ENCODE measurements around the gene NRSN2.
"Not testable (repeated sequence)": the region's sequence is repeated elsewhere in the genome, so short reads cannot be mapped to it uniquely, and the experiment has no call there.

NRSN2 gene

GRCh38 chr20:383889-384288 lies 37.0 kb downstream of the NRSN2 start:
- Histone ChIP-seq H3K4me2 (no peak overlapping the region), H3K36me3 (peaks cover 44% of the 10 kb centered on the region), H3K4me3 (no peak overlapping the region), H3K27me3 (no peaks in the 10 kb centered on the region), H3K4me1 (peaks cover 17% of the 10 kb centered on the region), H4K20me1 (peaks cover 69% of the 10 kb centered on the region), H3K9me3 (no peaks in the 10 kb centered on the region), H3K27ac (no peak overlapping the region), H3K9ac (no peak overlapping the region)
- no peak for TF ChIP-seq Cebpa-rat (IDR thresholded peaks at IDR 0.05)

GRCh38 chr20:384723-385122 lies 37.8 kb downstream of the NRSN2 start:
- Histone ChIP-seq H3K27me3 (no peaks in the 10 kb centered on the region), H4K20me1 (peaks cover 77% of the 10 kb centered on the region), H3K27ac (no peak overlapping the region), H3K4me2 (no peak overlapping the region), H3K9me3 (no peaks in the 10 kb centered on the region), H3K36me3 (peaks cover 52% of the 10 kb centered on the region), H3K4me1 (peaks cover 17% of the 10 kb centered on the region), H3K9ac (no peak overlapping the region), H3K4me3 (no peak overlapping the region)
- no peak for TF ChIP-seq Cebpa-rat (IDR thresholded peaks at IDR 0.05)

GRCh38 chr20:385448-385847 lies 38.5 kb downstream of the NRSN2 start:
- no peak for TF ChIP-seq Cebpa-rat (IDR thresholded peaks at IDR 0.05)
- Histone ChIP-seq H3K27me3 (no peaks in the 10 kb centered on the region), H3K4me1 (peaks cover 12% of the 10 kb centered on the region), H3K36me3 (peaks cover 60% of the 10 kb centered on the region), H3K9ac (no peak overlapping the region), H3K4me3 (no peak overlapping the region), H4K20me1 (peaks cover 78% of the 10 kb centered on the region), H3K27ac (no peak overlapping the region), H3K4me2 (no peak overlapping the region), H3K9me3 (no peaks in the 10 kb centered on the region)

GRCh38 chr20:386634-387033 lies 39.7 kb downstream of the NRSN2 start:
- H3K36me3 ChIP-seq: peaks cover 72% of the 10 kb centered on the region
- not testable (repeated sequence) for H3K9ac ChIP-seq

GRCh38 chr20:387520-387919 lies 40.6 kb downstream of the NRSN2 start:
- no peaks in the 10 kb centered on the region for H3K27me3 ChIP-seq
- H3K9me3 ChIP-seq: no peaks in the 10 kb centered on the region
- TF ChIP-seq Cebpa-rat (IDR thresholded peaks at IDR 0.05): no peak
- H3K4me2 ChIP-seq: no peak overlapping the region
- H3K4me1 ChIP-seq: peaks cover 6% of the 10 kb centered on the region
- peaks cover 82% of the 10 kb centered on the region for H4K20me1 ChIP-seq
- peaks cover 80% of the 10 kb centered on the region for H3K36me3 ChIP-seq
- no peak overlapping the region for H3K4me3 ChIP-seq
- H3K27ac ChIP-seq: no peak overlapping the region
- H3K9ac ChIP-seq: no peak overlapping the region

More at GRCh38 chr20:386634-387033, 39.7 kb downstream of the NRSN2 start:
- not testable (repeated sequence) for H3K4me3 ChIP-seq, H3K9me3 ChIP-seq, H3K4me2 ChIP-seq, H3K27ac ChIP-seq, H3K27me3 ChIP-seq
- H3K4me1 ChIP-seq: peaks cover 12% of the 10 kb centered on the region
- peaks cover 87% of the 10 kb centered on the region for H4K20me1 ChIP-seq

- Histone ChIP-seq H3K4me3 (no peak overlapping the region), H3K4me2 (no peak overlapping the region), H3K27me3 (no peaks in the 10 kb centered on the region), H3K27ac (no peak overlapping the region), H3K9ac (no peak overlapping the region), H3K36me3 (peaks cover 88% of the 10 kb centered on the region), H4K20me1 (peaks cover 82% of the 10 kb centered on the region), H3K4me1 (no peaks in the 10 kb centered on the region; the same call in 1 of the 2 replicates), H3K9me3 (no peaks in the 10 kb centered on the region)
- no peak for TF ChIP-seq Cebpa-rat (IDR thresholded peaks at IDR 0.05)
Measured at GRCh38 chr20:388034-388994, 41.4 kb downstream of the NRSN2 start.

GRCh38 chr20:389220-389619 lies 42.3 kb downstream of the NRSN2 start:
- H3K36me3 ChIP-seq: peaks cover 89% of the 10 kb centered on the region
- H3K4me2 ChIP-seq: no peak overlapping the region
- H3K27me3 ChIP-seq: no peaks in the 10 kb centered on the region
- H3K9ac ChIP-seq: no peak overlapping the region
- no peaks in the 10 kb centered on the region for H3K4me1 ChIP-seq
- TF ChIP-seq Cebpa-rat (IDR thresholded peaks at IDR 0.05): no peak
- no peaks in the 10 kb centered on the region for H3K9me3 ChIP-seq
- peaks cover 76% of the 10 kb centered on the region for H4K20me1 ChIP-seq
- H3K27ac ChIP-seq: no peak overlapping the region
- H3K4me3 ChIP-seq: no peak overlapping the region

- H3K27ac ChIP-seq: no peak overlapping the region
- H3K36me3 ChIP-seq: peaks cover 100% of the 10 kb centered on the region
- no peak overlapping the region for H3K9ac ChIP-seq
- no peaks in the 10 kb centered on the region for H3K4me1 ChIP-seq
- no peaks in the 10 kb centered on the region for H3K9me3 ChIP-seq
- no peak overlapping the region for H3K4me2 ChIP-seq
- no peak for TF ChIP-seq Cebpa-rat (IDR thresholded peaks at IDR 0.05)
- no peak overlapping the region for H3K4me3 ChIP-seq
- H3K27me3 ChIP-seq: no peaks in the 10 kb centered on the region
- H4K20me1 ChIP-seq: peaks cover 61% of the 10 kb centered on the region
Measured at GRCh38 chr20:391041-391711, 44.3 kb downstream of the NRSN2 start.

- Histone ChIP-seq H3K36me3 (peaks cover 100% of the 10 kb centered on the region), H4K20me1 (peaks cover 50% of the 10 kb centered on the region)
- H3K4me2 ChIP-seq, H3K4me1 ChIP-seq, H3K4me3 ChIP-seq, H3K27me3 ChIP-seq, H3K9me3 ChIP-seq, H3K9ac ChIP-seq, H3K27ac ChIP-seq: not testable (repeated sequence)
Measured at GRCh38 chr20:393296-393695, 46.4 kb downstream of the NRSN2 start.

GRCh38 chr20:396252-396618 lies 49.3 kb downstream of the NRSN2 start:
- H3K4me3 ChIP-seq: no peak overlapping the region
- no peak overlapping the region for H3K27ac ChIP-seq
- no peak for TF ChIP-seq Cebpa-rat (IDR thresholded peaks at IDR 0.05)
- no peak overlapping the region for H3K9ac ChIP-seq
- H3K36me3 ChIP-seq: peaks cover 77% of the 10 kb centered on the region
- peaks cover 30% of the 10 kb centered on the region; the same call in 1 of the 2 replicates for H4K20me1 ChIP-seq
- H3K9me3 ChIP-seq: no peaks in the 10 kb centered on the region
- no peaks in the 10 kb centered on the region for H3K27me3 ChIP-seq
- H3K4me1 ChIP-seq: no peaks in the 10 kb centered on the region
- no peak overlapping the region for H3K4me2 ChIP-seq
